GM12874 (cell line): ENCODE measurements around the gene TMEM212.

Experiments used
- TF ChIP-seq, protein P1 (sequence below): IDR thresholded peaks from 2 replicates; pipeline ENCODE4 v1.5.1; 2011; ENCODE audit warnings: low read depth, mild to moderate bottlenecking, control low read depth, low read length, moderate library complexity; ENCODE audit not compliant: insufficient read depth

The TMEM212 gene

DNA sequence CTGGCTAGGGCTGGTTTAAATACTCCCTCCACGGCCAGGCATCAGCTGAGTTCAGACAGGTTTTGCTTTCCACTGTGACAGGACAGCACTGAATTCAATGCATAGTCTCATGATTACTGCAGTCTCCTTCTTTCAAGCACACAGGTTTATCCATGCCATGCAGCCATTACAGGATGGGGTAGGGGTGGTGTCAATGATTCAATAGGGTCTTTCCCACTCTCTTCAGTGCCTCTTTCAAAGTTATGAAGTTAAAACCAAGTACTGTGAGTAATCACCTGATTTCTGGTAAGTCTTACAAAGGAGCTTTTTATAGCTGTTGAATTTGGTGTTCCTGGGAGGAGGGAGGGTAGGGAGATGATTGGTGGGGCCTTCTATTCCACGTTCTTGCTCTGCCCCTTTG, 47.2 kb downstream of the TMEM212 start:
- TF ChIP-seq, protein P1, sequence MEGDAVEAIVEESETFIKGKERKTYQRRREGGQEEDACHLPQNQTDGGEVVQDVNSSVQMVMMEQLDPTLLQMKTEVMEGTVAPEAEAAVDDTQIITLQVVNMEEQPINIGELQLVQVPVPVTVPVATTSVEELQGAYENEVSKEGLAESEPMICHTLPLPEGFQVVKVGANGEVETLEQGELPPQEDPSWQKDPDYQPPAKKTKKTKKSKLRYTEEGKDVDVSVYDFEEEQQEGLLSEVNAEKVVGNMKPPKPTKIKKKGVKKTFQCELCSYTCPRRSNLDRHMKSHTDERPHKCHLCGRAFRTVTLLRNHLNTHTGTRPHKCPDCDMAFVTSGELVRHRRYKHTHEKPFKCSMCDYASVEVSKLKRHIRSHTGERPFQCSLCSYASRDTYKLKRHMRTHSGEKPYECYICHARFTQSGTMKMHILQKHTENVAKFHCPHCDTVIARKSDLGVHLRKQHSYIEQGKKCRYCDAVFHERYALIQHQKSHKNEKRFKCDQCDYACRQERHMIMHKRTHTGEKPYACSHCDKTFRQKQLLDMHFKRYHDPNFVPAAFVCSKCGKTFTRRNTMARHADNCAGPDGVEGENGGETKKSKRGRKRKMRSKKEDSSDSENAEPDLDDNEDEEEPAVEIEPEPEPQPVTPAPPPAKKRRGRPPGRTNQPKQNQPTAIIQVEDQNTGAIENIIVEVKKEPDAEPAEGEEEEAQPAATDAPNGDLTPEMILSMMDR, result no peak

DNA sequence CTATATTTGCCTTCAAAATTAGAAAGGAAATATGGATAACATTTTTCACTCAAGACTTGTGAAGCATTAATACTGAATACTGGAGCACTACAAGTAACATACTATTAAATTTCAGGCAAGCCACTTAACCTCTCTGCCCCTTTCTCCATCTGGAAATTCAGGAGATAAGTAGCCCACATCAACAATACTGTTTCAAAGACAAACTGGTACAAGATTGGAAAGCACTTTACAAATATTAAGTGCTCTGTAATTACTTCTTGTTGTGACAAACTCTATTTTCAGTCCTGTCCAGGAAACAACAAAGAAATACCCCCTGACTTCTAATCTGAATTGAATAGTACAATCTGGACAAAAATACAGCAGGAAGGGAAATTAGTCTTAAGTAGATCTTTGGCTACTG, 49.3 kb downstream of the TMEM212 start:
- TF ChIP-seq, protein P1, result no peak

DNA sequence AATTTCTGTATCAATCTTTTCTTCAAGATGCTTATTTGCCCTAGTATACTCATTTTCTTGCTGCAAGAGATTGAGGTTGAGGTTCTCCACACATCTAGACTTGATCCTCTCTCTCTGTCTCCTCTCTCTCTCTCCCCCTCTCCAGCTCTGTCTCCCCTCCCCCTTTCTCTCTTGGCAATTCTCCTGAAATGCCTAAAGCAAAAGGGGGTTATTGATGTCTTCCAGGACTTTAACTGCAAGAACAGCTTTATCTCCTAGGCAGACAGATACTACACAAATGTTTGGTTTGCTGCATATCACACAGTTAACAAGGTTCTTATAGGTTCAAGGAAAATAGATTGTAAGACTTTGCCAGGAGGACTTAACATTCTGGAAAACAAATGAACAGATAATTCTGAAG, 52.1 kb downstream of the TMEM212 start:
- TF ChIP-seq, protein P1, result no peak

DNA sequence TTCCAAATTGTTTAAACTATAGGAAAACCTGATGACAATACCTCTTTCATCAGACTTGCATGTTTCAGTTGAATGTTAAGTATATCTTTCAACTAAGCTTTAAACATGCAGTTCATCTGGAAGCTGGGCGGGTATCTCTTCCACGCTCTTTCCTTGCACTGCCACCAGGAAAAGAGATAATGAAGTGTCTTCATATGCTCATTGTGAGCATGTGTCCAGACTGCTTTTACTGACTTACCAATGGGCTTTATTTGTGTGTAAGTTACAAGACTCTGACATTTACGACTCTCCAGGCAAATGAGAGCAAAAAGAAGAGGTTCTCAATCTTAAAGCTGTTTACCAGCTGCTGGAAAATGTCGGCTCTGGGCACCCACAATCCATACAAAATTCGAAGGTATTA, 52.8 kb downstream of the TMEM212 start:
- TF ChIP-seq, protein P1, result no peak

DNA sequence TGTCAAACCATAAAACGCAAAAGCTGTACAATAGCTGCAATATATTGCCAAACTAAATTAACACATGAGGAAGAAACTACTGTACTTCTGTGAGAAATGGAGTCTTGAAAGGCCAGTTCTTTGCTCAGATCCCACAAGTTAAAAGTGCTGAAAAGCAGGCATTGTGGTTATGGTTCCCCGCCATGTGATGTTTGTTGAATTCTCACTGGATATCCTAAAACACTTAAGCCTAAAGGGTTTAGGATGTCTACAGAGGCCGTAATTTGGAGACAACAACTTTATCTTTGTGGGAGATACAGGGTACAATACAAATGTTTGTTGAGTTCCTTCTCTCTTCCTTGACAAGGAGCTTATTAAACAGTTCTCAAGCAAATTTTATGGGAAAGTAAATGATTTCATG, 53.2 kb downstream of the TMEM212 start:
- TF ChIP-seq, protein P1, result no peak

DNA sequence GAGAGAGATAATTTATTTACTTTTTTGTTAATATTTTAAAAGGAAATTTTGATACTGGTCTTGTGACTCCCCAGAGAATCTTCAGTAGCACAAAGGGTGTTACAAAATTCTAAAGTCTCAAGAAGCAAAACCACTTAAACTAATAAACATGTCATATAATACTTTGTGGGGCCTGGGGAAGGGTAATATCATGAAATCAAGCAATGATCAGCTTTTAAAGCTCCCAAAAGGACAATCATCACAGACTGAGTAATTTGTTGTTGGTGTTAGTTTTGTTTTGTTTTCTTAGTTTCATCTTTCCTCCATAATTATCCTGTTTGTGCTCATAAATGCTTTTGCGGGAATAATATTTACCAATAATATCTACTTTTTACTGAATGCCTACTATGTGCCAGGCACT, 55.0 kb downstream of the TMEM212 start:
- TF ChIP-seq, protein P1, result no peak

DNA sequence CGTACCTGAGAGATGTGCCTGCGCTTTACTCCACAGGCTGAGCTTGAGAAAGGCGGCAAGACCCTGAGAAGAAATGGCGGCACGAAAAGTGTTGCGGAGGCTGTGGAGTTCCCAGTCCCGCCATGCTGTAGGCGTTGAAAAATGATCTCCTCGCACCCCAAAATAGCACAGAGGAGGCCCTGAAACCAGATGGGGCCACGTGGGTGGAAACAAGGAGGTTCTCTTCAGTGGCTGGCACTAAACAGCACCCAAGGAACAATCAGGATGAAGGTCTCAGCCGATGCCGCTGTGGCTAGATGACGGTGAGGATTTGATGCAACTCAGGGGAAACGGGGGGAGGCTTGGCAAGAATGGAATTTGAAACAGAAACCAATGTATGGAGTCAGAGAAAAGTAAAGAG, 57.3 kb downstream of the TMEM212 start:
- TF ChIP-seq, protein P1, result no peak

DNA sequence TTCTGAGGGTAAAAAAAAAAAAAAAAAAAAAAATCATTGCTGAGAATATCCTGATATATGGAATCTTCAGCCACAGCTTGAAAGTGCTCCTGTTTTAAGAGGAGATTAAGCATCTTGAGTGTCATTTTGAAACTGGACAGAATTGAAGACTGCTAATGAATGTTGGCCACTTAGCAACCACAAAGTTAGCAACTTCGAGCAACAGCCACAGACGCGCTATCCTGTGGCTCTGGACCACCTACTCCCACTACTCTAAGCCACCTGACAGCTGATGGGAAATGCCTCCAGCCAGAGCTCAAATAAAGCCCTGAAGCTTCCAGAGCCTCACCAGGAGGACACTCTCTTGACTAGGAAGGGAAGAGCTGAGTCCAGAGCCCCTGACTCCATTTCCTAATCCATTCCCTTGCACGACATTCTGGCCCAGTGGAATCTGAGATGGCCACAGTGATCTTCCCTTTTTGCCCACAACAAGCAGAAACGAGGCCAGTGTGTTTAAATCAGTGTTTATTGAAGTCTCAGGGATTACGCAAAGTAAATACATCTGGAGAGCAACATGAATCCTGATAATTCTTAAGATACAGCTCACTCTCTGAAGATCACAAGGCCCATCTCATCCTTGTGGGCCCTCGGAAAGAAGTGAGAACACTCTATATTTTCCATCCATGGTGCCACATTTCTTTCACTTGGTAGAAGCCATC, 58.6 kb downstream of the TMEM212 start:
- TF ChIP-seq, protein P1, result no peak
